Activated naive CD4-positive, alpha-beta T cell treated with anti-CD3 and anti-CD28 coated beads, Interleukin-2, amount 10 ng/mL, durations not matched to agents 7 days and 5 days (primary cell): ENCODE data around the gene IER3IP1.

Experiments
- CTCF ChIA-PET: fragments of 350-600 bp; sonication (Branson Sonifier 250); formaldehyde crosslinking; loops from one replicate; lab custom pipeline; 2021; ENCODE audit warnings: antibody characterized with exemption; lab: Charles Lee
- DNase-seq: peaks from one replicate; pipeline ENCODE4 v3.0.0-alpha.2; 2020
- H3K27ac Mint-ChIP-seq: one replicate; pipeline ENCODE4 v1.8.0; 2021; ENCODE audit warnings: mild to moderate bottlenecking, moderate library complexity, mixed read lengths
- H3K27me3 Mint-ChIP-seq: one replicate; pipeline ENCODE4 v1.8.0; 2021; ENCODE audit warnings: mild to moderate bottlenecking, mixed read lengths
- H3K36me3 Mint-ChIP-seq: one replicate; pipeline ENCODE4 v1.8.0; 2021; ENCODE audit warnings: mixed read lengths
- H3K4me1 Mint-ChIP-seq: one replicate; pipeline ENCODE4 v1.8.0; 2021; ENCODE audit warnings: mixed read lengths
- H3K4me3 Mint-ChIP-seq: one replicate; pipeline ENCODE4 v1.8.0; 2021; ENCODE audit warnings: mild to moderate bottlenecking, moderate library complexity, mixed read lengths
- H3K9me3 Mint-ChIP-seq: one replicate; pipeline ENCODE4 v1.8.0; 2021; ENCODE audit warnings: mixed read lengths

The IER3IP1 gene

DNA sequence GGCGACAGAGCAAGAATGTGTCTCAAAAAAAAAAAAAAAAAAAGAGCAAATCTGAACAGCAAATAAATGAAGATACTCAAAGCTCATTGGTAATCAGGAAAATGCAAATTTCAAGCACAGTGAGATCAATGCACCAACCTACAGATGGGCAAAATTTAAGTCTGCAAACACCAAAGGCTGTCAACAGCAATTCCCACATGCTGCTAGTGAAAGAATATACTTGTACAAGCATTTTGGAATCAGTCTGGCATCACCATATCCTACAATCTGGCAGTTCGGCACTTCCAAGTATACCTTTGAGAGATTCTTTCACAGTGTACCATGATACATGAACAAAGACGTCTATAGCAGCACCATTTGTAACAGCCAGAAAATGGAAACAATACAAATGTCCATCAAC is 30.0 kb downstream of the IER3IP1 start:
- Mint-ChIP-seq H3K4me3 (no peak overlapping the region), H3K27me3 (no peaks in the 10 kb centered on the region), H3K27ac (no peak overlapping the region), H3K4me1 (peaks cover 25% of the 10 kb centered on the region), H3K36me3 (peaks cover 23% of the 10 kb centered on the region), H3K9me3 (no peaks in the 10 kb centered on the region)
- CTCF ChIA-PET: no interaction called here
- no peak for DNase-seq

DNA sequence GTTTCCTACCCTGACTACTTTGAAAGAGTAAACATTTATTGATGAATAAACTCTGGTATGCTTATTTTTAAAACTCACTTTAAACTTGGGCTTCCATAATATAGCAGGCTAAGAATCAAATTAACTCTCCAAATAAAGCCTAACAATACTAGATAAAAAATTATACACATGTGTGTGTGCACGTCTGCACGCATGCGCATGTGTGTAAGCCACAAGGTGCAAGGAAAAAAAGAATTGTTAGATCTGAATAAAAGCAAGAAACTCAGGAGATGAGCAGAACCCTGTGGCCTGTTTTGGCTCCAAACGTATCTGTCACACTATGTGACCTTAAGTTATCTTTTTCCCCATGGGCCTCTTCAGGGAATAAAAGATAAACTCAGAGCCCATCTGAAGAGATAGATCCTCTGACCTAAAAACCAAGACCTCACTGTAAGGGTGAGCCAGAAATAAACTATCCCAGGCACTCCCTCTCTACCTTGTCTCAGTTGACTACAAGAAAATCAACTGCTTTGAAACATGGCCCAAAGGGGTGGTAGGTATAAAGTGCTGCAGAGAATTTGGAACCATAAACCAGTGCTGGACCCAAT is 32.2 kb downstream of the IER3IP1 start:
- Mint-ChIP-seq H3K27me3 (no peaks in the 10 kb centered on the region), H3K36me3 (peaks cover 19% of the 10 kb centered on the region), H3K27ac (no peak overlapping the region), H3K4me3 (no peak overlapping the region), H3K4me1 (peaks cover 8% of the 10 kb centered on the region), H3K9me3 (no peaks in the 10 kb centered on the region)
- DNase-seq: no peak
- CTCF ChIA-PET: no interaction called here

GRCh38 chr18:47143153-47143552 is 33.0 kb downstream of the IER3IP1 start:
- Mint-ChIP-seq H3K27me3 (no peaks in the 10 kb centered on the region), H3K27ac (no peak overlapping the region), H3K36me3 (peaks cover 21% of the 10 kb centered on the region), H3K9me3 (no peaks in the 10 kb centered on the region), H3K4me1 (peaks cover under 1% of the 10 kb centered on the region), H3K4me3 (no peak overlapping the region)
- no peak for DNase-seq
- CTCF ChIA-PET: no interaction called here

DNA sequence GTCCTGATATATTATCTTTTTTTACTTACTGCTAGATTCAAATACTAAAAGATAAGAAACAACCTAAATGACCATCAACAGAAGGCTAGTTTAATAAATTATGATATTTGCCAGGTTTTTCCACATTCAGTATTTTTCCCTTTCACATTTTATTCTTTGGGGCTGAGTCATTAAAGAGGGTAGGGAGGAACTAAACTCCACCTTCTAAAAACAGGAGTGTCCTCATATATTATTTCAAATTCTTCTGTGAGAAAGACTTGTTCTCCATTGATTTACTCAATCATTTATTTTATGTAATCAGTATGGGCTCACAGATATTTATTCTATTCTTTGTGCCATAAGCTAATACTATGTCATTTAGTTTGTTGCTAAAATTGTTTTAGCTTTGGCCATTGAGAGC is 34.9 kb downstream of the IER3IP1 start:
- H3K27ac Mint-ChIP-seq: no peak overlapping the region
- H3K4me1 Mint-ChIP-seq: no peaks in the 10 kb centered on the region
- DNase-seq: no peak

GRCh38 chr18:47121146-47121545 is 55.0 kb downstream of the IER3IP1 start:
- CTCF ChIA-PET: no interaction called here
- peaks cover 31% of the 10 kb centered on the region for H3K36me3 Mint-ChIP-seq
- no peak overlapping the region for H3K27ac Mint-ChIP-seq
- no peaks in the 10 kb centered on the region for H3K9me3 Mint-ChIP-seq
- H3K4me1 Mint-ChIP-seq: peaks cover 12% of the 10 kb centered on the region
- DNase-seq: no peak
- H3K27me3 Mint-ChIP-seq: no peaks in the 10 kb centered on the region
- H3K4me3 Mint-ChIP-seq: no peak overlapping the region

More for the DNA sequence above, 34.9 kb downstream of the IER3IP1 start:
- CTCF ChIA-PET: no interaction called here
- Mint-ChIP-seq H3K4me3 (no peak overlapping the region), H3K27me3 (no peaks in the 10 kb centered on the region), H3K36me3 (peaks cover 26% of the 10 kb centered on the region), H3K9me3 (no peaks in the 10 kb centered on the region)

DNA sequence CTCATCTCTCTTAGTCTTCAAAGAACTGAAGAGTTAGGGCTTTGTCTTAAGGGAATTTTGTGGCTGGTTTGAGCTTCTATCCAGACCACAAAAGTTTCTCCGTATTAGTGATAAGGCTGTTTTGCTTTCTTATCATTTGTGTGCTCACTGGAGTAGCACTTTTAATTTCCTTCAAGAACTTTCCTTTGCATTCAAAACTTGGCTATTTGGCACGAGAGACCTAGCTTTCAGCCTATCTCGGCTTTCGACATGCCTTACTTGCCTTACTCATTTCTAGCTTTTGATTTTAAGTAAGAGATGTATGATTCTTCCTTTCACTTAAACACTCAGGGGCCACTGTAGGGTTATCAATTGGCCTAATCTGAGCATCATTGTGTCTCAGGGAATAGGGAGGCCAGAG is 55.7 kb downstream of the IER3IP1 start:
- Mint-ChIP-seq H3K27ac (no peak overlapping the region), H3K27me3 (no peaks in the 10 kb centered on the region), H3K36me3 (peaks cover 28% of the 10 kb centered on the region), H3K4me3 (no peak overlapping the region), H3K4me1 (peaks cover 12% of the 10 kb centered on the region), H3K9me3 (no peaks in the 10 kb centered on the region)
- DNase-seq: no peak
- CTCF ChIA-PET: interaction anchor here (0.9 kb wide), 1 partner anchor 19 kb away, joined by 3 read pairs; no protein-coding TSS in a partner anchor

DNA sequence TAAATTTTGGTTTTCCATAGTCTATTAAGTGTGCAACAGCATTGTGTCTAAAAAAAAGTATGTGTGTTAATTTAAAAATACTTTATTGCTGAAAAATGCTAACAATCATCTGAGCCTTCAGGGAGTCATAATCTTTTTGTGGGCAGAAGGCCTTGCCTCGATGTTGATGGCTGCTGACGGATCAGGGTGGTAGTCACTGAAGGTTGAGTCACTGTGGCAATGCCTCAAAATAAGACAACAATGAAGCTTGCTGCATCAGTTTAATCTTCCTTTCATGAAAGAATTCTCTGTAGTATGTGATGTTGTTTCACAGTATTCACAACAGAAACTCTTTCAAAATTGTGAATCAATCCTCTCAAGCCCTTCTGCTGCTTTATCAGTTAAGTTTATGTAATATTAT is 57.2 kb downstream of the IER3IP1 start:
- no peaks in the 10 kb centered on the region for H3K27me3 Mint-ChIP-seq
- H3K4me3 Mint-ChIP-seq: no peak overlapping the region
- H3K36me3 Mint-ChIP-seq: peaks cover 30% of the 10 kb centered on the region
- H3K27ac Mint-ChIP-seq: no peak overlapping the region
- CTCF ChIA-PET: interaction anchor here (1.3 kb wide), 1 partner anchor 20 kb away, joined by 3 read pairs; no protein-coding TSS in a partner anchor
- peaks cover 12% of the 10 kb centered on the region for H3K4me1 Mint-ChIP-seq
- H3K9me3 Mint-ChIP-seq: no peaks in the 10 kb centered on the region
- no peak for DNase-seq

DNA sequence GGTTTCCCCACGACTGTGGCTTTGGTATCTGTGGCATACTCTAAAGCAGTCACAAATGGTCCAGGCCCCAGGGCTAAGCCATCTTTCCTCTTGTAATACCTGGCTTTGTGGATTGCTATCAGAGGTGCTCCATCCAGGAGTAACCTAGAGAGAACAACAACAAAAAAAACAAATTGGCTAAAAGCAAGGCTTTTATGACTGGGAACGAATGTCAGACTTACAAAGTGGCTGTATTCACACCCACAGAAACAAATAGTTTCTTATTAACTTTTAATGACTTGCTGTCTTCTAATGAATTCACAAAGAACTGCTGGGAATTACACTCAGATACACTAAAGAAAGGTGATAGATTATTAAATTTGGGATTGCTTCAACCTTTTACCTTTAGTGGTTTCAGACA is 61.0 kb downstream of the IER3IP1 start:
- Mint-ChIP-seq H3K36me3 (peaks cover 28% of the 10 kb centered on the region), H3K27me3 (no peaks in the 10 kb centered on the region), H3K4me3 (no peak overlapping the region), H3K27ac (no peak overlapping the region), H3K9me3 (no peaks in the 10 kb centered on the region), H3K4me1 (peaks cover 1% of the 10 kb centered on the region)
- DNase-seq: no peak
- CTCF ChIA-PET: interaction anchor here (1.3 kb wide), 1 partner anchor 16 kb away, joined by 3 read pairs; no protein-coding TSS in a partner anchor

DNA sequence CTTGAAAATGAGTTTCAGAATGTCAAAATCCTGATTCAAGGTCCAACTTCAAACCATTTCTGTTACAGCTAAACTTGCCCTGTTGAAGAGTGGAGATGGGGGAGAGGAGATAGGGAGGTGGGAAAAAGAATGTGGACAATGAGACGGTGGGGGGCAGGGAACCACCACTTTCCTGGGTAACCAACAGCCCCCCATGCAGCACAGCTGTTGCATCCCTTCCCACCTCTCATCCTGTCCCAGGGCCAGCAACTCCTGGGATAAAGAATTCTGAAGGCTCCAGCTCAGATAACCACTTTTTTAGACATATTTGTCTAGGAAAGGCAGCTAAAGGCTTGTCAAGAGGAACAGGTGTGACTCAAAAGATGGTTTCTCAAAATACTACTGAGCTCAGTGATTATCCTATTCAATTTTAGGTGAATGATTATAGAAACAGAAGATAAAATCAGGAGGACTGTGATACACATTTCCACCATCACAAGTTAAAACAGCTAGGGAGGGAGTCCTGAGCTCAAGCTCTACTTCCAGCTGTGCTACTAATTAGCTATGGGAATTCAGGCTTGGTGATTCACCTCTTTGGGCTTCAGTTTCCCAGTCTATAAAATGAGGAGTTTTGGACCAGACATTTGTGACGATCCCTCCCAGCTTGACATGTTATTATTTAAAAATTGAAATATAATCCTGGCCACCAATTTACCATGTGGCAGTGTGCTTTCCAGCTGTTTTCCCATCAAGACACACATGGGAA is 62.2 kb downstream of the IER3IP1 start:
- H3K4me1 Mint-ChIP-seq: no peaks in the 10 kb centered on the region
- CTCF ChIA-PET: no interaction called here
- no peak overlapping the region for H3K4me3 Mint-ChIP-seq
- H3K9me3 Mint-ChIP-seq: no peaks in the 10 kb centered on the region
- no peak overlapping the region for H3K27ac Mint-ChIP-seq
- DNase-seq: no peak
- no peaks in the 10 kb centered on the region for H3K27me3 Mint-ChIP-seq
- H3K36me3 Mint-ChIP-seq: peaks cover 27% of the 10 kb centered on the region

GRCh38 chr18:47110492-47111274 is 65.5 kb downstream of the IER3IP1 start:
- DNase-seq: no peak
- Mint-ChIP-seq H3K4me1 (no peaks in the 10 kb centered on the region), H3K27ac (no peak overlapping the region), H3K4me3 (no peak overlapping the region), H3K36me3 (peaks cover 29% of the 10 kb centered on the region), H3K27me3 (no peaks in the 10 kb centered on the region), H3K9me3 (no peaks in the 10 kb centered on the region)
- CTCF ChIA-PET: interaction anchor here (1.2 kb wide), 1 partner anchor 94 kb away, joined by 5 read pairs; no protein-coding TSS in a partner anchor

DNA sequence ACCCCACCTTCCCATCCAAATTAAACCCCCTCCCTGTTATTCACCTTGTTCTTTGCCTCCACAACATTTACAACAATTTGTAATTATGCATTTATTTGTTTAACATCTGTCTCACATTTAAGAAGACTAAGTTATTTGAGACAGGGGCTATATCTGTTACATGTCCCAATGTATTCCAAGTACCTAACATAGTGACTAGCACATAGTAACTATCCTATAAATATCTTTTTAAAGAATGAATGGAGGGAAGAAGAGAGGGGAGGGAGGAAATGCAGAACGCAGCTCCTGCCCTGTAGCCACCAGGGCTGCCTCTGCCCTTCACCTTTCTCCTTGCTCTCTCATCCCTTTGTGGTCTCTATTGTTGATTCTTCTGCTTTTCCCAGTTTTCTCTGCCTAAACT is 66.4 kb downstream of the IER3IP1 start:
- Mint-ChIP-seq H3K9me3 (no peaks in the 10 kb centered on the region), H3K4me1 (no peaks in the 10 kb centered on the region), H3K4me3 (no peak overlapping the region), H3K27me3 (no peaks in the 10 kb centered on the region), H3K36me3 (peaks cover 29% of the 10 kb centered on the region), H3K27ac (no peak overlapping the region)
- no peak for DNase-seq
- CTCF ChIA-PET: interaction anchor here (1.2 kb wide), 1 partner anchor 95 kb away, joined by 5 read pairs; no protein-coding TSS in a partner anchor

GRCh38 chr18:47108998-47109405 is 67.2 kb downstream of the IER3IP1 start:
- Mint-ChIP-seq H3K4me1 (no peaks in the 10 kb centered on the region), H3K36me3 (peaks cover 28% of the 10 kb centered on the region), H3K9me3 (no peaks in the 10 kb centered on the region), H3K27ac (no peak overlapping the region), H3K4me3 (no peak overlapping the region), H3K27me3 (no peaks in the 10 kb centered on the region)
- no peak for DNase-seq
- CTCF ChIA-PET: no interaction called here

DNA sequence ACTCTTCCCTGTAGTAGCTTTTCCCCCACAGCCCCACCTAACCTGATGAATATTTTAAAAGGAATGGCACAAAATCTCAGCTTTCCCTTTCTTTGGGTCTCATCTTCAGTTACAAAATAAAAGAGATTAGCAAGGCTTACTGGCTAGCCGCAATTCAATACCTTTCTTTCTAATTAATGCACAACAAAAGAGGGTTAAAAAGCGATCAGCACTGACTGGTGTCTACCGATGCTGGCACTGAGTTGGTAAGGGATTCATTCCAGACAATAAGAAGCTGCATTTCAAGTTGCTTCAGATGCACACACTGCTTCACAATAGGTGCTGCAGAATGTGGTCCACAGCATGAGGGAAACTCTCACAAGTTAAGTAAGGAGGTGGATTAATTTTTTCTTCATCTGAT is 67.8 kb downstream of the IER3IP1 start:
- H3K36me3 Mint-ChIP-seq: peaks cover 28% of the 10 kb centered on the region
- CTCF ChIA-PET: no interaction called here

More for the DNA sequence above, 67.8 kb downstream of the IER3IP1 start:
- no peak overlapping the region for H3K4me3 Mint-ChIP-seq
- no peak overlapping the region for H3K27ac Mint-ChIP-seq
- no peaks in the 10 kb centered on the region for H3K4me1 Mint-ChIP-seq
- H3K9me3 Mint-ChIP-seq: no peaks in the 10 kb centered on the region
- no peaks in the 10 kb centered on the region for H3K27me3 Mint-ChIP-seq
- no peak for DNase-seq
